ENCODE data around the gene PNPLA7.

DNA sequence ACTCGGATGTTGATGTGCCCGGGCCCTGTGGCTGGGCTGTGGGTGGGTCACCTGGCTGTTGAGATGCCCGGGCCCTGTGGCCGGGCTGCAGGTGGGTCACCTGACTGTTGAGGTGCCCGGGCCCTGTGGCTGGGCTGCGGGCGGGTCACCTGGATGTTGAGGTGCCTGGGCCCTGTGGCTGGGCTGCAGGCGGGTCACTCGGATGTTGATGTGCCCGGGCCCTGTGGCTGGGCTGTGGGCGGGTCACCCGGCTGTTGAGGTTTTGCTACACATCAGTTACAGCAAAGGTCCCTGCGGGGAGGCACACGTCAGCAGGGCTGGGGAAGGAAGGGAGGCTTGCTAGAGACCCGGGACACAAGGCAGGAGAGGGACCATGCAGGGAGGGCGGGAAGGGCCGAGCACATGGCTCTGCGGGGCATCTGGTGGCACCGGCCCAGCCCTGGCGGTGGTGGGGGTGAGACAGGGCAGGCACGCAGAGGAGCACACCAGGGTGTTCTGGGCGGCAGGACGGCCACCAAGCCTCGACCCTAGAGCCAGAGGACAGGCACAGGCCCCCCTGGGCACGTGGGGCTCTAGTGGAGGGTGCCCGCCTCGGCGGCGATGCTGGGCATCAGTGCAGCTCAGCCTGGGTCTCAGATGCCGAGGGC lies 35.4 kb downstream of the PNPLA7 start:
- TF ChIP-seq POLR2AphosphoS5 (IDR thresholded peaks at IDR 0.05; ENCODE audit: borderline replicate concordance, low read depth, low read length) (no peak), EZH2 (IDR thresholded peaks at IDR 0.05) (no peak)

All from SK-N-MC (cell line).